Effector memory CD4-positive, alpha-beta T cell (primary cell): ENCODE data around the gene LIMS4.
"Not testable (repeated sequence)": the region's sequence is repeated elsewhere in the genome, so short reads cannot be mapped to it uniquely, and the experiment has no call there.

ENCODE experiments used
- DNase-seq, 3 donors: peaks; one replicate each; pipeline ENCODE4 v3.0.0-alpha.2; 2020
- H3K27ac ChIP-seq: 2 replicates; pipeline ENCODE4 v1.7.0; 2013; ENCODE audit warnings: mild to moderate bottlenecking, low read length, moderate library complexity; ENCODE audit not compliant: insufficient read depth, poor library complexity, severe bottlenecking
- H3K27me3 ChIP-seq: replicated peaks from 2 replicates; pipeline ENCODE4 v1.7.0; 2013; ENCODE audit warnings: mild to moderate bottlenecking, low read length; ENCODE audit not compliant: insufficient read depth, control insufficient read depth, poor library complexity, severe bottlenecking
- H3K36me3 ChIP-seq: 2 replicates; pipeline ENCODE4 v1.7.0; 2013; ENCODE audit warnings: mild to moderate bottlenecking, low read length, moderate library complexity; ENCODE audit not compliant: control insufficient read depth, insufficient read depth
- H3K4me1 ChIP-seq: 2 replicates; pipeline ENCODE4 v1.7.0; 2013; ENCODE audit warnings: low read length, mild to moderate bottlenecking; ENCODE audit not compliant: control insufficient read depth, insufficient read depth, poor library complexity, severe bottlenecking
- H3K4me3 ChIP-seq: 2 replicates; pipeline ENCODE4 v1.7.0; 2013; ENCODE audit warnings: low read length, low read depth, mild to moderate bottlenecking; ENCODE audit not compliant: insufficient read depth, poor library complexity, severe bottlenecking
- H3K9me3 ChIP-seq: 2 replicates; pipeline ENCODE4 v1.7.0; 2013; ENCODE audit warnings: mild to moderate bottlenecking, low read length, moderate library complexity; ENCODE audit not compliant: control insufficient read depth

The LIMS4 gene

DNA sequence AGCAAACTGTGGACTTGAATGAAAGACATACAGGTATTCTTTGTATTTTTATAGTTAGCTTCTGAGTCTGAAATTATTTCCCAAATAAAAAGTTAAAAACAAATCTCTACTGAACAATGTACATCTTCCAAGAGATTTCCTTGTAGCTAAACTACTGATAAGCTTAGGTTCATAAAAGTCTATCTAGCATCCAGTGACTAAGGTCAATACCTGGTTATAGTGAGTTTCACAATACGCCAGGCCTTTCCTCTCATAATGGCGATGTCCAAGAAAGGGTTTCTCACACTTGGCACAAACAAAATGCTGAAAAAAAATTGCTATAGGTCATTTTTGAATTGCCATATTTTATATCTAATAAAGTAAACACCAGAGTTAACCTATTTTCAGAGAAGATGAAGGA is 21.7 kb downstream of the LIMS4 start:
- H3K27me3 ChIP-seq, H3K9me3 ChIP-seq, H3K36me3 ChIP-seq, H3K4me3 ChIP-seq, DNase-seq, H3K4me1 ChIP-seq, H3K27ac ChIP-seq: not testable (repeated sequence)

DNA sequence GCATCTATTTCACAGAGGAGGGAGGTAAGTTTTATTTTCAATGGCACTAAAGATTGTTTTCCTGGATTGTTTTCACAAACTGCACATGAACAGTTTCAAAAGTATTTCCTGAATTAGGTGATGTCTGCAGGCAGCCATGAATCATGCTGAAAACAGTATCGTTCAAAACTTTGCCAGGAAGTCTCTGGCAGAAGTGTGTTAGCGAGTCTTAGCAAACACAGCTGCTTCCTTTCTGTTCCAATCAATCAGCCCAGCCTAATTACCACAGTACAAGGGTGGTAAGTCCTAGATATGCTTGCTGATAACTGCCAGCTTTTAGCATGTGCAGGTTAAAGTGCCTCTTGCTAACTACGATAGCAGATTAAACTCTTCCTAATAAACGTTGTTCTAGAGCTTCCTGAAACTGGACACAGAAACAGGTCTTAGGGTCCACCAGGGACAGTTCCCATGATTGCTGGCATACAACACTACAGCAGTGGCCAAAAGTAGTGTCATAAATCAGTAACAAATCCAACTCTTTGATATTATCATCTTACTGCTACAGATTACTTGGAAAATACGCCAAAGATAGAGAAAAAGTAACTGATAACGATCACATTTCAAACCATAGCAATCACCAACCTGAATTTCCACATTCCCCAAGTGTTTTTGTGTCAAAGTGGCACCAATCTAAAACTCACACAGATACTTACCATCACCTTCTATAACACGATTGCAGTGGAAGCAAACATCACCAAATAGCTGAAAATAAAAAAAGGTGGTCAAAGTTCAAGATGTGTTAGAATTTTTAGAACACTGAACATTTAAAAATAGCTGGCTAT is 23.3 kb downstream of the LIMS4 start:
- H3K4me1 ChIP-seq, H3K9me3 ChIP-seq, H3K36me3 ChIP-seq, H3K4me3 ChIP-seq, DNase-seq, H3K27me3 ChIP-seq, H3K27ac ChIP-seq: not testable (repeated sequence)

DNA sequence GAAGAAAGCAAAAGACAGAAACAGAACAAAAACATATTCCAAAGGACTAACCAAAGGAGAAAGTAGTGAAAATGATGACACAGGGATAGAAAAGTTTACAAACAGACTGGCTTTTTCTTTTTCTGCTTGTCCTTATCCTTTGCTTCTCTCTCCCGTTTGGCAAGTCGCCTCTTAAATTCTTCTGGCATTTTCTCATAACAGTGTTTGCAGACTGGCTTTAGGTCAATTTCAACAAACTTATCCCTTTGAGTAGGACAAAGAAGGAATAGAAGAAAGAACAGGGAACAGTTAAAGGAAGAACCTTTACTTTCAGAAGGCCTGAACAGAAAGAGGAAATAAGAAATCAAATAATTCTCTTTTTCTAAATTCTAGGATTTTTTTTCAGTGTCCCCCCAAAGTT is 26.0 kb downstream of the LIMS4 start:
- not testable (repeated sequence) for H3K4me3 ChIP-seq, H3K4me1 ChIP-seq, H3K27ac ChIP-seq, H3K9me3 ChIP-seq, H3K27me3 ChIP-seq, DNase-seq, H3K36me3 ChIP-seq

DNA sequence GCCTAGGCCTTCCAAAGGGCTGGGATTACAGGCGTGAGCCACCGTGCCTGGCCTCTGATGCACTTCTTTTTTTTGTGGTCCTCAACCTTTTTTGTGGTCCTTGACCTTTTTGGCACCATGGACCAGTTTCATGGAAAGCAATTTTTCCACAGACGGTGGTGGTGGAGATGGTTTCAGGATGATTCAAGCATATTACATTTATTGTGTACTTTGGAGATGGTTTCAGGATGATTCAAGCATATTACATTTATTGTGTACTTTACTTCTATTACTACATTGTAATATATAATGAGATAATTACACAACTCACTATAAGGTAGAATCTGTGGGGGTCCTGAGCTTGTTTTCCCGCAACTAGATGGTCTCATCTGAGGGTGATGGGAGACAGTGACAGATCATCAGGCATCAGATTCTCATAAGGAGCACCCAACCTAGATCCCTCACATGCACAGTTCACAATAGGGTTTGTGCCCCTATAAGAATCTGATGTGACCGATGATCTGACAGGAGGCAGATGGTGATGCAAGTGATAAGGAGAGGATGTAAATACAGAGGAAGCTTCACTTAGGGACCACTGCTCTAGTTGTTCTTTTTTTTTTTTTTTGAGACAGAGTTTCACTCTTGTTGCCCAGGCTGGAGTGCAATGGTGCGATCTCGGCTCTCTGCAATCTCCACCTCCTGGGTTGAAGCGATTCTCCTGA is 29.2 kb downstream of the LIMS4 start:
- H3K4me1 ChIP-seq, H3K9me3 ChIP-seq, H3K36me3 ChIP-seq, H3K4me3 ChIP-seq, H3K27me3 ChIP-seq, H3K27ac ChIP-seq, DNase-seq: not testable (repeated sequence)

DNA sequence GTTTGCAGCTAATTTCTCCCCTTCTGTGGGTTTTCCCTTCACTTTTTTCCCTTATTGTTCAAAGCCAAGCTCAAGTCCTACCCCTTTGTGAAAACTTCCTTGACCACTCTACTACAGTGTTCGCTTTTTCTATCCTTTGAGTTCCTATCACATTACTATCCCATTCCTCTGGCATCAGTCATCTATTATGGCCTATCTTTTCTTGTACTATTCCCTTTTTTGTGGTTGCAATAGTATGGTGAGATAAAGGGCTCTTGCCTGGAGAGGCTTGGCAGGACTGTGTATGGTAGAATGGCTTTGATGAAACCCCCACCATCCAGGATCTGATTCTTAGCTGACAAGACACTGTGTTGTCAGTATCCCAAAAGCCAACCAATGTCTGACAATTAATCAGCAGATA is 30.7 kb downstream of the LIMS4 start:
- H3K36me3 ChIP-seq = not testable (repeated sequence)

DNA sequence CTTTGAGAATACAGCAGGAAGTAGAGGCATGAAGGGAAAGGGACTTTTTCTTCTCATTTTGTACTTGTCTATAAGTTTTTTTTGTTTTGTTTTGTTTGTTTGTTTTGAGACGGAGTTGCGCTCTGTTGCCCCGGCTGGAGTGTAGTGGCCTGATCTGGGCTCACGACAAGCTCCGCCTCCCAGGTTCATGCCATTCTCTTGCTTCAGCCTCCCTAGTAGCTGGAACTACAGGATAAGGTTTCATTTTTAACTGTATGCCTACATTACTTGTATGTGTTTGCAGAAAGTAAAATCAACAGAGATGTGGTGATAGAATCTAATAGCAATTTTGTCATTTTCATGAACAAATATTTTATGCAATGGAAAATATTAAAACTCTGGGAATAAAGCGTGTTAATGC is 38.1 kb downstream of the LIMS4 start:
- H3K36me3 ChIP-seq, H3K4me1 ChIP-seq, H3K4me3 ChIP-seq, H3K27me3 ChIP-seq, H3K27ac ChIP-seq, H3K9me3 ChIP-seq, DNase-seq: not testable (repeated sequence)

More for the DNA sequence above, 30.7 kb downstream of the LIMS4 start:
- not testable (repeated sequence) for H3K4me1 ChIP-seq, H3K27ac ChIP-seq, H3K4me3 ChIP-seq, DNase-seq, H3K27me3 ChIP-seq, H3K9me3 ChIP-seq

DNA sequence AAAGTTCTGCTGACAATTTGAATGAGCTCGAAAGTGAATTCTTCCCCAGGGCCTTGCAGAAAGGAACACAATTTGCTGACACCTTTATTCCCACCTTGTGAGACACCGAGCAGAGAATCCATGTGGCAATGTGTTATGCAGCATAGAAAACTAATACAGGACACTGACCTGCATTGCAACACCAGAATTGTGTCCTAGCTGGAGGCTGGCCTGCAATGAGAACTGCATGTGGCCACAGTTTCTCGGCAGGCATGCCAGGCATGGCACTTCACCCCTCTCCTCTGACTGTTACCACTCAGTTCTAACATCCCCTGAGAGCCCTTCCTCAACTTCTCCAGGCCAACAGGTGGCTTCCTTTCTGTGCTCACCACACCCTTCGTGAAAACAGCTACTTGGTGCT is 46.9 kb downstream of the LIMS4 start:
- not testable (repeated sequence) for H3K4me3 ChIP-seq, DNase-seq, H3K4me1 ChIP-seq, H3K36me3 ChIP-seq, H3K27ac ChIP-seq, H3K9me3 ChIP-seq, H3K27me3 ChIP-seq

DNA sequence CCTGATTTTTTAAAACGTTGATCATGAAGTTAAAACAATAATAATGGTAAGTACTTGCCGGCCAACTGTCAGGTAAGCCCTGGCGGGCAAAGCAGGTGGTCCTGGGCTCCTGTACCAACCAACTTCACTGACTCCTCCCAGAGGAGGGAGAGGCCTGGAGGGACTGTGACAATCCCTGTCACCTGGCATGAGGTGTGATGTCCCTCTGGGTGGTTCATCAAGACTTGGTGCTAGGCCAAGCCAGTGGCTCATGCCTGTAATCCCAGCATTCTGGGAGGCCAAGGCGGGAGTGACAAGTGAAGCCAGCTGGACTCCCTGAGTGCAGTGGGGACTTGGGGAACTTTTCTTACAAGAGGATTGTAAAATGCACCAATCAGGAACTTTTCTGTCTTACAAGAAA is 48.2 kb downstream of the LIMS4 start:
- not testable (repeated sequence) for H3K4me3 ChIP-seq, H3K27ac ChIP-seq, DNase-seq, H3K36me3 ChIP-seq, H3K9me3 ChIP-seq, H3K4me1 ChIP-seq, H3K27me3 ChIP-seq

DNA sequence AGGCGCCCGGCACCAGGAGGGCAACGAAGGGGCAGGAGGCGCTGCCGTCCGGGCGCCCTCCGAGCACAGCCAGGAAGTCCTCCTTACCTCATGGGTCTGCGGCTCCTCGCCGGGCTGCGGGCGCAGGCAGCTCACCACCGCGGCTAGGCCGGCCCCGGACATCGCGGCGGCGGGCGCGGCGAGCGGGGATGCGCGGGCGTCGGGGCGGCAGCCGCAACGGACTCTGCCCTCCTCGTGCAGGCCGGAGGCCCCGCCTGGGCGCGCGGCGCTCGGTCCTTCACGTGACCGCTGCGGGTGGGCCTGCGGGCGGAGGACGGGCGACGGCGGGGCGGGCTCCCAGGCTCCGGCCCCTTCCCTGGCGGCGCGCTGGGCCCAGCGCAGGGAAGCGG is 49.0 kb downstream of the LIMS4 start:
- H3K36me3 ChIP-seq, DNase-seq, H3K27ac ChIP-seq, H3K9me3 ChIP-seq, H3K4me3 ChIP-seq, H3K4me1 ChIP-seq, H3K27me3 ChIP-seq: not testable (repeated sequence)

DNA sequence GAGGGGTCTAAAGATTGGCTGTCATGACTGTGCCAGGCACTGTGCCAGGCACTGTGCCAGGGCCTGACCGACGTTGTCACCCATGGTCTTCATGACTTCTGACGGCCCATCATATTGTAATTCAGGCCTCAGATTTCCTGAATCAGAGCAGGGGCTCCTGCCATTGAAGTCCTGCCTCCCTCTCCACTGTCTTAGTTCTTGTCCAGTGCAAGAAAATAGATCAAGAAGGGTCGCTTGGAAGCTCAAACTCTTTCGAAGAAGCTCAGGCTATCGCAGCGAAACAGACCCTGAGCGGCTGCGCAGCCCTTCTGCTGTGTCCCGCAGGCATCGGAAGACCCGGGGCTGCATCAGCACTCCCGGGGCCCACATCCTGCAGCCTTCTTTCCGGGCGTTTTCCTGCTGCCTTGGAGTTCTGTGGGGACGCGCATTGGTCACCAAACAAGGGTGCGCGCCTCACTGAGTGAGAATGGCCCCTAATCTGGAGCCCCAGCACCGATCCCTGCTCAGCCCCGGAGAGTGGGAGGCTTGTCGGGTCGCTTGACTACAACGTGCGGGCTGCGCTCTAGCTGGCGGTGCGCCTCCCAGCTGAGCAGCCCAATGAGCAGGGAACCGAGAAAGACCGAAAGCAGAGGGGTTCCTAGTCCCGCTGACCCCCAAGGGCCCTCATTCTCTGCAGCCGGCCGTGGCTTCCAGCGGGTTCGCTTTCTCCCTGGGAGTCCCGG is 49.6 kb downstream of the LIMS4 start:
- H3K36me3 ChIP-seq, H3K27ac ChIP-seq, H3K4me1 ChIP-seq, H3K27me3 ChIP-seq, H3K9me3 ChIP-seq, DNase-seq, H3K4me3 ChIP-seq: not testable (repeated sequence)
